ENCODE results near the gene ATM. TPM values are rescaled to one million over a fixed set of nuclear protein-coding genes. Genes with fewer than 3 reads are reported as not detected.
"Not testable (repeated sequence)": the region's sequence is repeated elsewhere in the genome, so short reads cannot be mapped to it uniquely, and the experiment has no call there.

The ATM gene
- total RNA-seq, 1 experiment from 2014 or later = 72.5 TPM

- H3K36me3 ChIP-seq (ENCODE audit: insufficient read depth, low read length, poor library complexity, severe bottlenecking) = peaks cover 3% of the 10 kb centered on the region
- POLR2A ChIA-PET (ENCODE audit: low non-redundant PET) = no interaction called here
- TF ChIP-seq EZH2 (IDR thresholded peaks at IDR 0.05; ENCODE audit: borderline replicate concordance, low read depth, low read length, poor library complexity, severe bottlenecking) (no peak), CTCF (conservative IDR thresholded peaks at IDR 0.05; ENCODE audit: low read depth, low read length) (no peak)
- no peaks in the 10 kb centered on the region for H3K27me3 ChIP-seq (replicated peaks; ENCODE audit: insufficient read depth, low read depth, low read length, poor library complexity)
- H3K27ac ChIP-seq (ENCODE audit: low read depth, low read length, poor library complexity, severe bottlenecking) = no peak overlapping the region
- no TSS peak for BruUV-seq (replicated peaks)
- no peak overlapping the region for H3K4me3 ChIP-seq (ENCODE audit: low read depth, low read length, poor library complexity, severe bottlenecking)
- no peak for DNase-seq (ENCODE audit: low spot score)
- H3K9me3 ChIP-seq (ENCODE audit: low read depth, low read length, poor library complexity, severe bottlenecking) = no peaks in the 10 kb centered on the region
- intact Hi-C loops (cut with micrococcal nuclease; ENCODE audit: unreplicated experiment) = no loop called here
- no peaks in the 10 kb centered on the region for H3K4me1 ChIP-seq (ENCODE audit: insufficient read depth, low read length, poor library complexity, severe bottlenecking)
- CTCF ChIA-PET = interaction anchor here (0.6 kb wide), 1 partner anchor 212 kb away, joined by 3 read pairs; no protein-coding TSS in a partner anchor
Measured at GRCh38 chr11:108370315-108370714, 147.4 kb downstream of the ATM start.

GRCh38 chr11:108370990-108371389 lies 148.1 kb downstream of the ATM start:
- POLR2A ChIA-PET (ENCODE audit: low non-redundant PET) = no interaction called here

GRCh38 chr11:108373505-108373904 lies 150.6 kb downstream of the ATM start:
- intact Hi-C loops (cut with micrococcal nuclease; ENCODE audit: unreplicated experiment); H3K36me3 ChIP-seq (ENCODE audit: insufficient read depth, low read length, poor library complexity, severe bottlenecking); H3K4me1 ChIP-seq (ENCODE audit: insufficient read depth, low read length, poor library complexity, severe bottlenecking); CTCF ChIA-PET; H3K4me3 ChIP-seq (ENCODE audit: low read depth, low read length, poor library complexity, severe bottlenecking); POLR2A ChIA-PET (ENCODE audit: low non-redundant PET); H3K9me3 ChIP-seq (ENCODE audit: low read depth, low read length, poor library complexity, severe bottlenecking); BruUV-seq (replicated peaks); H3K27me3 ChIP-seq (replicated peaks; ENCODE audit: insufficient read depth, low read depth, low read length, poor library complexity); H3K27ac ChIP-seq (ENCODE audit: low read depth, low read length, poor library complexity, severe bottlenecking); DNase-seq (ENCODE audit: low spot score): not testable (repeated sequence)

More at GRCh38 chr11:108370990-108371389, 148.1 kb downstream of the ATM start:
- TF ChIP-seq EZH2 (IDR thresholded peaks at IDR 0.05; ENCODE audit: borderline replicate concordance, low read depth, low read length, poor library complexity, severe bottlenecking) (no peak), CTCF (conservative IDR thresholded peaks at IDR 0.05; ENCODE audit: low read depth, low read length) (no peak)
- intact Hi-C loops (cut with micrococcal nuclease; ENCODE audit: unreplicated experiment) = no loop called here
- H3K4me3 ChIP-seq (ENCODE audit: low read depth, low read length, poor library complexity, severe bottlenecking) = no peak overlapping the region
- CTCF ChIA-PET = no interaction called here
- no peak for DNase-seq (ENCODE audit: low spot score)
- no peaks in the 10 kb centered on the region for H3K9me3 ChIP-seq (ENCODE audit: low read depth, low read length, poor library complexity, severe bottlenecking)
- no peaks in the 10 kb centered on the region for H3K36me3 ChIP-seq (ENCODE audit: insufficient read depth, low read length, poor library complexity, severe bottlenecking)
- no peak overlapping the region for H3K27ac ChIP-seq (ENCODE audit: low read depth, low read length, poor library complexity, severe bottlenecking)
- H3K27me3 ChIP-seq (replicated peaks; ENCODE audit: insufficient read depth, low read depth, low read length, poor library complexity) = no peaks in the 10 kb centered on the region
- BruUV-seq (replicated peaks) = no TSS peak
- no peaks in the 10 kb centered on the region for H3K4me1 ChIP-seq (ENCODE audit: insufficient read depth, low read length, poor library complexity, severe bottlenecking)

GRCh38 chr11:108388576-108388975 lies 165.7 kb downstream of the ATM start:
- ChIA-PET CTCF (no interaction called here), POLR2A (ENCODE audit: low non-redundant PET) (no interaction called here)
- H3K4me3 ChIP-seq (ENCODE audit: low read depth, low read length, poor library complexity, severe bottlenecking) = no peak overlapping the region
- H3K27me3 ChIP-seq (replicated peaks; ENCODE audit: insufficient read depth, low read depth, low read length, poor library complexity) = no peaks in the 10 kb centered on the region
- no peaks in the 10 kb centered on the region for H3K9me3 ChIP-seq (ENCODE audit: low read depth, low read length, poor library complexity, severe bottlenecking)
- no peak for DNase-seq (ENCODE audit: low spot score)
- intact Hi-C loops (cut with micrococcal nuclease; ENCODE audit: unreplicated experiment) = no loop called here
- H3K27ac ChIP-seq (ENCODE audit: low read depth, low read length, poor library complexity, severe bottlenecking) = no peak overlapping the region
- H3K4me1 ChIP-seq (ENCODE audit: insufficient read depth, low read length, poor library complexity, severe bottlenecking) = no peaks in the 10 kb centered on the region
- H3K36me3 ChIP-seq (ENCODE audit: insufficient read depth, low read length, poor library complexity, severe bottlenecking) = no peaks in the 10 kb centered on the region
- no TSS peak for BruUV-seq (replicated peaks)
- TF ChIP-seq EZH2 (IDR thresholded peaks at IDR 0.05; ENCODE audit: borderline replicate concordance, low read depth, low read length, poor library complexity, severe bottlenecking) (no peak), CTCF (conservative IDR thresholded peaks at IDR 0.05; ENCODE audit: low read depth, low read length) (no peak)

Measured in A673 (cell line).